ENCODE results near the gene APLP2. TPM values are rescaled to one million over a fixed set of nuclear protein-coding genes. Genes with fewer than 3 reads are reported as not detected.

APLP2 gene
- total RNA-seq, 3 donors from 2014 or later, result 328 to 406 (median 400) TPM

DNA sequence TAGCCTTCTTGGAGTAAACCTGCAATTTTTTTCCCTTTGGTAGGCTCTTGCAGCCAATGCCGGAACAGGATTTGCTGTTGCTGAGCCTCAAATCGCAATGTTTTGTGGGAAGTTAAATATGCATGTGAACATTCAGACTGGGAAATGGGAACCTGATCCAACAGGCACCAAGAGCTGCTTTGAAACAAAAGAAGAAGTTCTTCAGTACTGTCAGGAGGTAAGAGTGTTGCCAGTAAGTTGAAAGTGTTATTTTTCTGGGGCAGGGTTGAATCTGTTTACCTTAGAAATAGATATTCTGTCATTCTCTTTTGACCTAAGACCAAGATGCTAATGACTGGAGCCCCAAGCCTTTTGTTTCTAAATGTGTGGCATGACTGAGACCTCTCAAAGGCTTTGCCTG, 39.7 kb downstream of the APLP2 start:
- intact Hi-C loops (cut with DNase I, micrococcal nuclease), result no loop called here
- no peak for DNase-seq
- TF ChIP-seq, protein P1, sequence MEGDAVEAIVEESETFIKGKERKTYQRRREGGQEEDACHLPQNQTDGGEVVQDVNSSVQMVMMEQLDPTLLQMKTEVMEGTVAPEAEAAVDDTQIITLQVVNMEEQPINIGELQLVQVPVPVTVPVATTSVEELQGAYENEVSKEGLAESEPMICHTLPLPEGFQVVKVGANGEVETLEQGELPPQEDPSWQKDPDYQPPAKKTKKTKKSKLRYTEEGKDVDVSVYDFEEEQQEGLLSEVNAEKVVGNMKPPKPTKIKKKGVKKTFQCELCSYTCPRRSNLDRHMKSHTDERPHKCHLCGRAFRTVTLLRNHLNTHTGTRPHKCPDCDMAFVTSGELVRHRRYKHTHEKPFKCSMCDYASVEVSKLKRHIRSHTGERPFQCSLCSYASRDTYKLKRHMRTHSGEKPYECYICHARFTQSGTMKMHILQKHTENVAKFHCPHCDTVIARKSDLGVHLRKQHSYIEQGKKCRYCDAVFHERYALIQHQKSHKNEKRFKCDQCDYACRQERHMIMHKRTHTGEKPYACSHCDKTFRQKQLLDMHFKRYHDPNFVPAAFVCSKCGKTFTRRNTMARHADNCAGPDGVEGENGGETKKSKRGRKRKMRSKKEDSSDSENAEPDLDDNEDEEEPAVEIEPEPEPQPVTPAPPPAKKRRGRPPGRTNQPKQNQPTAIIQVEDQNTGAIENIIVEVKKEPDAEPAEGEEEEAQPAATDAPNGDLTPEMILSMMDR (IDR thresholded peaks at IDR 0.05), result no peak
- no peak for ATAC-seq
- Histone ChIP-seq H3K4me1 (ENCODE audit: low read depth) (no peaks in the 10 kb centered on the region), H3K9me3 (no peaks in the 10 kb centered on the region), H3K36me3 (ENCODE audit: low read depth) (no peaks in the 10 kb centered on the region), H3K4me3 (no peak overlapping the region)

DNA sequence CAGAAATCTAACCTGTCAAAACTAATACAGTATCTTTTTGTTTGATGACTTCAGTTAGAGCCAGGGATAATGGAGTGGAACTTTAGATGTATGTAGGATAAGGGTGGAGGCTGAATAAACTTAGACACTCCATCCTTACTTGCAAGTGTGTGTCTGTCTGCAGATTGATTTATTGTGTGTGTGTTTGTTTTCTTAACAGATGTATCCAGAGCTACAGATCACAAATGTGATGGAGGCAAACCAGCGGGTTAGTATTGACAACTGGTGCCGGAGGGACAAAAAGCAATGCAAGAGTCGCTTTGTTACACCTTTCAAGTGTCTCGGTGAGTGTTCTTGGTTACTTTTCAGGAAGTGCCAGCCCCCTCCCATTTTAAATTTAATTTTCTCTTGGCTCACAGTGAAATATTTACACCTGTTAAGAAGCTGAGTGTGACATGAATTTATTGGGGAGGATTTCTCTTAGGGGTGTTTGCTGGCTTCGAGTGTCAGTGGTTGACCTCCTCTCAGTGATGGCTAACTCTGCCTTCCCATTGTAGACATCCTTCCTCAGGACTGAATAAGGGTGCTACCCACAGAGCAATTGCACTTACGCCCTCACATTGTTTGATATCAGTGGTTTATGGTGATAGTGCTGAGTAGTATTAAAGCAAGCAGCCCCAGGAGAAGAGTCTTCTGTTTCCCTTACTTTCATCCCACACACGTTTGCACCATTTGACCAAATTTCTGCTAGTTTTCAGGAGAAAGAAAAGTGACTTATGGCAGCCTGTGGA, 40.8 kb downstream of the APLP2 start:
- Histone ChIP-seq H3K9me3 (no peaks in the 10 kb centered on the region), H3K36me3 (ENCODE audit: low read depth) (no peaks in the 10 kb centered on the region), H3K4me3 (no peak overlapping the region), H3K4me1 (ENCODE audit: low read depth) (no peaks in the 10 kb centered on the region)
- ATAC-seq, result no peak
- DNase-seq, result no peak
- TF ChIP-seq, protein P1 (IDR thresholded peaks at IDR 0.05), result no peak
- intact Hi-C loops (cut with DNase I, micrococcal nuclease), result no loop called here

DNA sequence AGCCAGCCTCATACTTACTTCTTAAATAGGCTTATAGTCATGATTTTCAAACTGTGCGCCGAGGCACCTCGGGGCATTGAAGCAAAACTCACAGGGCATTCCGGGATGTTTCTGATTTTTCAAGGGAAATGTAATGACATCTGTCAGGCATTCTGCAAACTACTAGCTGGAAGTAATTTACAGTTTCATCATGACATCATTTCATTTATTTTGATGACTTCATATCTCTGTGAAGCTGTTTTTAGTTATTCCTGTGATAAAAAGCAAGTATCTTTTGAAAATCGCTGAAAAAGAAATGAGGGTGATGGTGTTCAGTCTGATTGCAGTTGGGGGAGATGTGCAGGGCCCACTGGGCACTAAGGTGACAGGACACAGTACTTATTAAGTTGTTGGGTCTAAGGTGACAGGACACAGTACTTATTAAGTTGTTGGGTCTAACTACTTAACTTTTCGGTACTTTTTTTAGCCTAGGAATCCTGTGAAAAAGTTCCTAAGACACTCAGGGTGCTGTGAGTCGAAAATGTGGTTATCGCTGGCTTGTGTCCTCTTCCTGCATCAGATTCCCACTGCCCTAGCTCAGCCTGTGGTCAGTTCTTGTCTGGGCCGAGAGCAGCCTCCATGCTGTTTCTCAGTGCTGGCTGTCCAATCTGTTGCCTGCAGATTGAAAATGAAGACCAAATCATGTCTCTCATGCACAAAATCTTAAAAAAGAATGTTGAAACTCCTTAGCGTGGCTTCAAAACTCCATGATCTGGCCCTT, 42.6 kb downstream of the APLP2 start:
- DNase-seq (no peak), ATAC-seq (no peak)
- intact Hi-C loops (cut with DNase I, micrococcal nuclease), result no loop called here
- Histone ChIP-seq H3K36me3 (ENCODE audit: low read depth) (no peaks in the 10 kb centered on the region), H3K9me3 (no peaks in the 10 kb centered on the region), H3K4me3 (no peak overlapping the region), H3K4me1 (ENCODE audit: low read depth) (no peaks in the 10 kb centered on the region)
- TF ChIP-seq, protein P1 (IDR thresholded peaks at IDR 0.05), result no peak

DNA sequence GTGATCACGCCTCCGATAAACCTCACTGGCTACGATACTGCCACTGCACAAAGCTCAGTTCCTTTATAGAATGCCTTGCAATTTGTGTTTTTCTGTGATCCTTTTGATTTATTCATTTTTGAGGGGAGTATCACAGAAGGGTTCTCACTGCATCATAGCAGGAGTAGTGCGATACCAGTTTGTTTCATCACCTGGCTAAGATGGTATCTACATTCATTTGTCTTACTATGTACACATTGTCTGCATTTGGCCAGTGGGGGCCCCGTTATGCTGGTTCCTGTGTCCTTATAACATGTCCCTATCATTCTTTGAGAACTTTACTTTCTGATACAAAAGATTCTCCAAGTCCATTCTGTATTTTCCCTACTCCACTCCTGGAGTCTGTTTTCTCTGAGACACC, 44.6 kb downstream of the APLP2 start:
- H3K4me1 ChIP-seq (ENCODE audit: low read depth), result no peaks in the 10 kb centered on the region
- no peaks in the 10 kb centered on the region for H3K36me3 ChIP-seq (ENCODE audit: low read depth)
- TF ChIP-seq, protein P1 (IDR thresholded peaks at IDR 0.05), result no peak
- ATAC-seq (no peak), DNase-seq (no peak)
- no peaks in the 10 kb centered on the region for H3K9me3 ChIP-seq
- intact Hi-C loops (cut with DNase I, micrococcal nuclease), result no loop called here
- H3K4me3 ChIP-seq, result no peak overlapping the region

DNA sequence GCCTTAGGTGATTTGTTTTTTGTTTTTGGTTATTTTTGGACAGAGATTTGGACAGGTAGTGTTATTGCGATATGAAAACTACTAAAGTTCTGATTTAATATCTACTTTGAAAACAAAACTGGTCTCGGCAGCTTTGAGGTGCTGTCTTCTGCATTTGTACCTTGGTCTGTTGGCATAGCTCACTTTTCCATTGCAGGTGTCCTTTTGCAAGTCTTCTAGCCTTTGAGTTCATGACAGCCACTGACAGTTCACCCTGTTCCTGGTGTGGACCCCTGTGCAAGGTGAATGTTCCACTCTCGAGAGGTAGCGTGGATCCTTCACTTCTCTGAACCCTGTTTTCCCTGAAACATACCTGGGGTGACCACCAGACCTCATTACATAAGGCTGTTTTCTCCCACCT, 45.0 kb downstream of the APLP2 start:
- TF ChIP-seq, protein P1 (IDR thresholded peaks at IDR 0.05), result no peak
- no peak for ATAC-seq
- Histone ChIP-seq H3K4me3 (no peak overlapping the region), H3K9me3 (no peaks in the 10 kb centered on the region), H3K36me3 (ENCODE audit: low read depth) (no peaks in the 10 kb centered on the region), H3K4me1 (ENCODE audit: low read depth) (no peaks in the 10 kb centered on the region)
- intact Hi-C loops (cut with DNase I, micrococcal nuclease), result no loop called here
- no peak for DNase-seq
